Testis (tissue), 3 donors: ENCODE measurements around the gene RGMA. TPM values are rescaled to one million over a fixed set of nuclear protein-coding genes. Genes with fewer than 3 reads are reported as not detected.

ENCODE experiments used
- DNase-seq: peaks from one replicate; pipeline ENCODE4 v3.0.0-alpha.2; 2019
- H3K27ac ChIP-seq, 2 donors: fragments of 200-600 bp; sonication (generic); one replicate each; pipeline ENCODE4 v1.5.1; 2019
- H3K27me3 ChIP-seq: fragments of 200-600 bp; sonication (generic); one replicate; pipeline ENCODE4 v1.5.1; 2019
- H3K36me3 ChIP-seq: fragments of 200-600 bp; sonication (generic); one replicate; pipeline ENCODE4 v1.5.1; 2017; ENCODE audit warnings: low read depth; ENCODE audit errors: missing control alignments
- H3K4me1 ChIP-seq: fragments of 200-600 bp; sonication (generic); one replicate; pipeline ENCODE4 v1.5.1; 2019
- H3K4me3 ChIP-seq, 2 donors: fragments of 200-600 bp; sonication (generic); one replicate each; pipeline ENCODE4 v1.5.1; 2017 to 2019
- H3K9me3 ChIP-seq: fragments of 200-600 bp; sonication (generic); one replicate; pipeline ENCODE4 v1.5.1; 2017
- CTCF ChIP-seq, 3 experiments: fragments of 450-650 bp in 2 of 3; fragments of 200-600 bp in 1 of 3; sonication (generic) in 1 of 3; IDR thresholded peaks; one replicate each; pipeline ENCODE4 v1.5.1; 2016 to 2019; ENCODE audit warnings: antibody characterized with exemption in 3 of 3, mild to moderate bottlenecking in 2 of 3, moderate library complexity in 1 of 3
- POLR2A ChIP-seq: fragments of 450-650 bp; IDR thresholded peaks from one replicate; pipeline ENCODE4 v1.6.1; 2017; ENCODE audit warnings: antibody characterized with exemption, mild to moderate bottlenecking, moderate library complexity
- WGBS, 2 donors: methylation state at CpG; one replicate each; pipeline ENCODE4 v1.1.5; 2018; 5-methylcytosine and 5-hydroxymethylcytosine counted together
- intact Hi-C: fragments of 100-400 bp; cut with DNase I; formaldehyde crosslinking; loops from one replicate; pipeline ENCODE4 v1.15.1; 2023; ENCODE audit warnings: low total_unique reads
- polyA plus RNA-seq: library from polyadenylated mRNA; stranded (reverse); fragments of 350-450 nt; fragmentation: Illumina TruSeq; extraction: RNeasy Lipid Tissue Mini Kit (QIAGEN cat#74804); gene quantifications from one replicate; pipeline ENCODE4 v1.2.3, GENCODE V29; 2014; ENCODE audit warnings: low read depth, low replicate concordance; ENCODE audit not compliant: insufficient read depth
- total RNA-seq, 2 donors: library from RNA; depleted of rRNA; stranded (reverse); fragments of >200 nt; gene quantifications; one replicate each; pipeline ENCODE4 v1.2.3, GENCODE V29; 2016

Gene RGMA
- total and polyA plus RNA-seq, 3 donors from 2014 or later: 53.7 to 120 (median 65.4) TPM

GRCh38 chr15:93031103-93031464 lies 57.9 kb downstream of the RGMA start:
- peaks cover 31% of the 10 kb centered on the region for H3K4me1 ChIP-seq
- no peak overlapping the region for H3K4me3 ChIP-seq
- TF ChIP-seq CTCF (IDR thresholded peaks at IDR 0.05) (no peak), POLR2A (no peak)
- WGBS, 2 donors: 73 to 75% methylated on average over 8 to 9 of the region's 9 CpGs
- no peaks in the 10 kb centered on the region for H3K36me3 ChIP-seq
- intact Hi-C loops: loop anchor here (10.0 kb wide), 2 partner anchors 944 to 1094 kb away; no protein-coding TSS in a partner anchor
- H3K27ac ChIP-seq: no peak overlapping the region
- H3K9me3 ChIP-seq: no peaks in the 10 kb centered on the region
- H3K27me3 ChIP-seq: no peaks in the 10 kb centered on the region
- peak; percentile 11 for DNase-seq

- no peak overlapping the region for H3K4me3 ChIP-seq
- WGBS, 2 donors: 34 to 49% methylated on average over 14 to 20 of the region's 20 CpGs
- peak; percentile 82 for DNase-seq
These were observed 58.4 kb downstream of the RGMA start for GRCh38 chr15:93030430-93031102.

GRCh38 chr15:93029836-93030429 lies 59.1 kb downstream of the RGMA start:
- H3K9me3 ChIP-seq: no peaks in the 10 kb centered on the region
- intact Hi-C loops: loop anchor here (10.0 kb wide), 2 partner anchors 945 to 1095 kb away; no protein-coding TSS in a partner anchor
- no peak for TF ChIP-seq POLR2A
- no peak for TF ChIP-seq CTCF (IDR thresholded peaks at IDR 0.05)
- H3K27ac ChIP-seq: peak overlapping the region in 1 of 2 donors; percentile 84
- peaks cover 31% of the 10 kb centered on the region for H3K4me1 ChIP-seq
- no peaks in the 10 kb centered on the region for H3K27me3 ChIP-seq
- no peak overlapping the region for H3K4me3 ChIP-seq
- no peaks in the 10 kb centered on the region for H3K36me3 ChIP-seq
- peak; percentile 19 for DNase-seq
- 65 to 68% methylated on average over 10 to 12 of the region's 12 CpGs for WGBS, 2 donors

More at GRCh38 chr15:93030430-93031102, 58.4 kb downstream of the RGMA start:
- Histone ChIP-seq H3K27ac (peak overlapping the region in 1 of 2 donors; percentile 41), H3K36me3 (no peaks in the 10 kb centered on the region), H3K9me3 (no peaks in the 10 kb centered on the region), H3K27me3 (no peaks in the 10 kb centered on the region), H3K4me1 (peaks cover 31% of the 10 kb centered on the region)
- TF ChIP-seq CTCF (IDR thresholded peaks at IDR 0.05) (peak; percentile 74 to 82 (median 81)), POLR2A (no peak)
- intact Hi-C loops: loop anchor here (10.0 kb wide), 2 partner anchors 944 to 1094 kb away; no protein-coding TSS in a partner anchor

- H3K27me3 ChIP-seq: no peaks in the 10 kb centered on the region
- intact Hi-C loops: no loop called here
- H3K27ac ChIP-seq: peak overlapping the region; percentile 26 to 84
- peak; percentile 22 for DNase-seq
- peaks cover 31% of the 10 kb centered on the region for H3K4me1 ChIP-seq
- no peaks in the 10 kb centered on the region for H3K9me3 ChIP-seq
- TF ChIP-seq CTCF (IDR thresholded peaks at IDR 0.05) (no peak), POLR2A (no peak)
- 72 to 74% methylated on average over 13 to 17 of the region's 17 CpGs for WGBS, 2 donors
- H3K4me3 ChIP-seq: no peak overlapping the region
- no peaks in the 10 kb centered on the region for H3K36me3 ChIP-seq
These were observed 59.7 kb downstream of the RGMA start for GRCh38 chr15:93029214-93029835.
